ENCODE results near the gene EIF2S3B.

- TF ChIP-seq EZH2 (IDR thresholded peaks at IDR 0.05; ENCODE audit: insufficient read depth, poor library complexity, severe bottlenecking) (no peak), EZH2phosphoT487 (IDR thresholded peaks at IDR 0.05; ENCODE audit: insufficient read depth, low read depth) (no peak)
Measured at GRCh38 chr12:10521555-10521954, 15.9 kb downstream of the EIF2S3B start.
